Keratinocyte (primary cell): ENCODE data around the gene CCDC146. TPM values are rescaled to one million over a fixed set of nuclear protein-coding genes. Genes with fewer than 3 reads are reported as not detected.
"Not testable (repeated sequence)": the region's sequence is repeated elsewhere in the genome, so short reads cannot be mapped to it uniquely, and the experiment has no call there.

Source experiments
- DNase-seq: peaks from one replicate; pipeline ENCODE4 v3.0.0-alpha.2; 2011; ENCODE audit warnings: low read depth, missing footprints, low spot score
- FAIRE-seq: peaks from 2 replicates; lab custom pipeline; 2011; peaks lifted over from hg19 to GRCh38; lab: Jason Lieb, UNC
- H2AFZ ChIP-seq: 2 replicates; pipeline ENCODE4 v1.6.0; 2012; ENCODE audit warnings: low read length, control low read depth, inconsistent platforms; ENCODE audit not compliant: control insufficient read depth
- H3K27ac ChIP-seq: 2 replicates; pipeline ENCODE4 v1.5.1; 2011; ENCODE audit warnings: low read length; ENCODE audit not compliant: control insufficient read depth, insufficient read depth
- H3K27me3 ChIP-seq: 3 replicates; pipeline ENCODE4 v1.6.0; 2011; ENCODE audit warnings: low read length; ENCODE audit not compliant: control insufficient read depth, insufficient read depth; ENCODE audit errors: extremely low read depth
- H3K36me3 ChIP-seq, 2 experiments: 2 replicates in 1 of 2; 3 replicates in 1 of 2; pipeline ENCODE4 v1.5.1; 2011; ENCODE audit warnings: low read length in 2 of 2, mild to moderate bottlenecking in 1 of 2; ENCODE audit not compliant: control insufficient read depth in 2 of 2, insufficient read depth in 2 of 2; ENCODE audit errors: extremely low read depth in 1 of 2
- H3K4me1 ChIP-seq: 3 replicates; pipeline ENCODE4 v1.5.1; 2011; ENCODE audit warnings: low read length; ENCODE audit not compliant: control insufficient read depth, insufficient read depth; ENCODE audit errors: extremely low read depth
- H3K4me2 ChIP-seq: 3 replicates; pipeline ENCODE4 v1.6.0; 2011; ENCODE audit warnings: low read depth, low read length; ENCODE audit not compliant: control insufficient read depth, insufficient read depth; ENCODE audit errors: extremely low read depth
- H3K4me3 ChIP-seq, 3 experiments: fragments of 200-600 bp in 1 of 3; sonication (generic) in 1 of 3; 2 replicates in 2 of 3; 3 replicates in 1 of 3; pipeline ENCODE4 v1.5.1; 2011 to 2016; ENCODE audit warnings: low read length in 3 of 3, mild to moderate bottlenecking in 3 of 3, control low read depth in 2 of 3, inconsistent platforms in 1 of 3, low read depth in 1 of 3, mixed read lengths in 1 of 3, mixed run types in 1 of 3, moderate library complexity in 1 of 3; ENCODE audit not compliant: control insufficient read depth in 2 of 3, insufficient read depth in 2 of 3; ENCODE audit errors: extremely low read depth in 1 of 3
- H3K79me2 ChIP-seq: 2 replicates; pipeline ENCODE4 v1.6.0; 2012; ENCODE audit warnings: low read length; ENCODE audit not compliant: control insufficient read depth, insufficient read depth
- H3K9ac ChIP-seq: 3 replicates; pipeline ENCODE4 v1.6.0; 2011; ENCODE audit warnings: low read length; ENCODE audit not compliant: control insufficient read depth, insufficient read depth; ENCODE audit errors: extremely low read depth
- H3K9me1 ChIP-seq: 3 replicates; pipeline ENCODE4 v1.6.0; 2011; ENCODE audit warnings: low read length; ENCODE audit not compliant: control insufficient read depth, insufficient read depth; ENCODE audit errors: extremely low read depth
- H3K9me3 ChIP-seq: 2 replicates; pipeline ENCODE4 v1.5.1; 2012; ENCODE audit warnings: low read depth, low read length; ENCODE audit not compliant: control insufficient read depth
- H4K20me1 ChIP-seq: 3 replicates; pipeline ENCODE4 v1.6.0; 2011; ENCODE audit warnings: low read length; ENCODE audit not compliant: control insufficient read depth, insufficient read depth; ENCODE audit errors: extremely low read depth
- CTCF ChIP-seq, 3 experiments: IDR thresholded peaks in 1 of 3; conservative IDR thresholded peaks in 1 of 3; optimal IDR thresholded peaks in 1 of 3; 2 replicates in 2 of 3; 3 replicates in 1 of 3; pipeline versions ENCODE3 to v1.5.1; 2011; ENCODE audit warnings: low read length in 3 of 3, mild to moderate bottlenecking in 3 of 3, moderate library complexity in 2 of 3, control low read depth in 1 of 3, inconsistent platforms in 1 of 3; ENCODE audit not compliant: insufficient read depth in 2 of 3; ENCODE audit errors: extremely low read depth in 1 of 3
- EZH2 ChIP-seq: IDR thresholded peaks from one replicate; pipeline ENCODE4 v1.6.1; 2012; ENCODE audit warnings: inconsistent platforms, mild to moderate bottlenecking, low read length, moderate library complexity
- dilution Hi-C: fragments of 300-500 bp; cut with MboI; formaldehyde crosslinking; loops from one replicate; pipeline ENCODE4 v1.7.0; 2020; ENCODE audit warnings: low sequenced_read_pairs; ENCODE audit not compliant: extremely low pct_ligation_motif_present
- polyA plus RNA-seq, 5 experiments: library from polyadenylated mRNA; depleted of rRNA in 3 of 5; stranded (reverse) in 3 of 5; stranded (forward) in 1 of 5; unstranded in 1 of 5; fragments of >200 nt; gene quantifications; 1 replicate in 1 of 5; 2 replicates in 3 of 5; 3 replicates in 1 of 5; pipeline versions ENCODE4 v1.2.1 to v1.2.3, GENCODE V29; 2011 to 2012; ENCODE audit warnings: missing spikeins in 2 of 5, low read depth in 1 of 5, low replicate concordance in 1 of 5

The CCDC146 gene
- polyA plus RNA-seq, 1 donor (not counting 4 experiments of a cell fraction or from before 2014, with no cell fraction given), result 5.7 TPM

GRCh38 chr7:77157446-77157845 lies 35.0 kb downstream of the CCDC146 start:
- FAIRE-seq (no peak), DNase-seq (no peak)
- dilution Hi-C loops, result no loop called here
- H3K27me3 ChIP-seq, result no peaks in the 10 kb centered on the region
- H3K36me3 ChIP-seq, result no peaks in the 10 kb centered on the region
- no peak overlapping the region for H3K4me2 ChIP-seq
- peaks cover 13% of the 10 kb centered on the region for H3K4me1 ChIP-seq
- no peak overlapping the region for H2AFZ ChIP-seq
- H3K9me3 ChIP-seq, result no peaks in the 10 kb centered on the region
- H3K4me3 ChIP-seq, result no peak overlapping the region
- H3K79me2 ChIP-seq, result no peaks in the 10 kb centered on the region
- TF ChIP-seq EZH2 (no peak), CTCF (optimal IDR thresholded peaks at IDR 0.05 in 1 of 3, IDR thresholded peaks at IDR 0.05 in 1 of 3, conservative IDR thresholded peaks at IDR 0.05 in 1 of 3; ENCODE audit: extremely low read depth in 1 of 3, insufficient read depth in 2 of 3, low read length in 3 of 3) (no peak)
- H3K9ac ChIP-seq, result no peak overlapping the region
- no peaks in the 10 kb centered on the region for H4K20me1 ChIP-seq
- H3K9me1 ChIP-seq, result no peaks in the 10 kb centered on the region
- no peak overlapping the region for H3K27ac ChIP-seq

GRCh38 chr7:77171073-77171472 lies 48.7 kb downstream of the CCDC146 start:
- H3K4me1 ChIP-seq, H3K4me2 ChIP-seq, H3K4me3 ChIP-seq, H3K27ac ChIP-seq, H4K20me1 ChIP-seq, DNase-seq, H3K9me3 ChIP-seq, H3K9me1 ChIP-seq, dilution Hi-C loops, H3K9ac ChIP-seq, H3K27me3 ChIP-seq, H3K79me2 ChIP-seq, H2AFZ ChIP-seq, H3K36me3 ChIP-seq, FAIRE-seq: not testable (repeated sequence)

GRCh38 chr7:77172437-77173172 lies 50.2 kb downstream of the CCDC146 start:
- H2AFZ ChIP-seq, H3K9me1 ChIP-seq, H3K4me3 ChIP-seq, H3K79me2 ChIP-seq, H3K36me3 ChIP-seq, H4K20me1 ChIP-seq, H3K4me1 ChIP-seq, DNase-seq, H3K9me3 ChIP-seq, H3K9ac ChIP-seq, H3K27ac ChIP-seq, dilution Hi-C loops, H3K4me2 ChIP-seq, FAIRE-seq, H3K27me3 ChIP-seq: not testable (repeated sequence)

- FAIRE-seq, H3K4me3 ChIP-seq, H3K4me2 ChIP-seq, H3K36me3 ChIP-seq, H2AFZ ChIP-seq, H4K20me1 ChIP-seq, DNase-seq, dilution Hi-C loops, H3K27ac ChIP-seq, H3K79me2 ChIP-seq, H3K9me3 ChIP-seq, H3K27me3 ChIP-seq, H3K9me1 ChIP-seq, H3K9ac ChIP-seq, H3K4me1 ChIP-seq: not testable (repeated sequence)
Measured at GRCh38 chr7:77174418-77174817, 52.0 kb downstream of the CCDC146 start.
